ENCODE data around the gene NTPCR.

- TF ChIP-seq CTCF (IDR thresholded peaks at IDR 0.05; ENCODE audit: insufficient read depth, low read depth, low read length) (no peak), EZH2 (IDR thresholded peaks at IDR 0.05; ENCODE audit: insufficient read depth, low read length) (no peak)
Measured at GRCh38 chr1:232969799-232970198, 19.4 kb downstream of the NTPCR start.
